ENCODE measurements around the gene PLXNA2.

DNA sequence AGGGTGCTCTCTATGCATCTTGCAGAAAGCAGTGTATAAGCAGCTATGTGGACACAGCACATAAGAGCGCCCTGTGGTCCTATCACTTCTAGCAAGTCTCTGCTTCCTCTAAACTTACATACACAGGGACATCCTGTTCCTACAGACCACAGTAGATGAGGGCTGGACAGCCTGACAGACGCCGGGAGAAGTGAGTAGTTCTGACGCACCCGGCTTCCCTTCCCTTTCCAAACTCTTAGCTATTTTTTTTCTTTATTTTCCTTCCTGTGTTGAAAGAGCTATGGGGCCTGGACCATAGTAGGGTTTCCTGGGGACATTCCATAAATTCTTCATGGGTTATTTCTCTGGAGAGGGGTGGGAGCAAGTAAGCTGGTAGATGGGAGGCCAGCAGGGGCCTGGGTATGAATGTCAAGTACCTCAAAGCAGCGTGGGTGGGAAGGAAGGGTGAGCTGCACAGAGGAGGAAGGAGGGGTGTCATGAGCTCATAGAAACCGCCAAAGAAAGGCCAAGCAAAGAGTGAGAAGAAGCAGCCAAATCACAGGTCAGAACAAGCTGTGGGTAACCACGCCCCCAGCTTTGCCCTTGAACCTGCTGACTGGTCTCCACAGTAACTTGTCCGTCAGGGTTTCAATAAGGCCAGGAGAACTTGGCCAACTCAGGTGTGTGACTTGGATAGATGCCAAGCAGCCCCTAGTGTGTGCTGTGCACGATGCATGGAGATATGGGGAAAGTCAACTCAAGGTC, 36.6 kb downstream of the PLXNA2 start:
- TF ChIP-seq, protein P1, sequence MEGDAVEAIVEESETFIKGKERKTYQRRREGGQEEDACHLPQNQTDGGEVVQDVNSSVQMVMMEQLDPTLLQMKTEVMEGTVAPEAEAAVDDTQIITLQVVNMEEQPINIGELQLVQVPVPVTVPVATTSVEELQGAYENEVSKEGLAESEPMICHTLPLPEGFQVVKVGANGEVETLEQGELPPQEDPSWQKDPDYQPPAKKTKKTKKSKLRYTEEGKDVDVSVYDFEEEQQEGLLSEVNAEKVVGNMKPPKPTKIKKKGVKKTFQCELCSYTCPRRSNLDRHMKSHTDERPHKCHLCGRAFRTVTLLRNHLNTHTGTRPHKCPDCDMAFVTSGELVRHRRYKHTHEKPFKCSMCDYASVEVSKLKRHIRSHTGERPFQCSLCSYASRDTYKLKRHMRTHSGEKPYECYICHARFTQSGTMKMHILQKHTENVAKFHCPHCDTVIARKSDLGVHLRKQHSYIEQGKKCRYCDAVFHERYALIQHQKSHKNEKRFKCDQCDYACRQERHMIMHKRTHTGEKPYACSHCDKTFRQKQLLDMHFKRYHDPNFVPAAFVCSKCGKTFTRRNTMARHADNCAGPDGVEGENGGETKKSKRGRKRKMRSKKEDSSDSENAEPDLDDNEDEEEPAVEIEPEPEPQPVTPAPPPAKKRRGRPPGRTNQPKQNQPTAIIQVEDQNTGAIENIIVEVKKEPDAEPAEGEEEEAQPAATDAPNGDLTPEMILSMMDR (IDR thresholded peaks at IDR 0.05) = no peak
- no peak for TF ChIP-seq EZH2 (IDR thresholded peaks at IDR 0.05)
